ENCODE measurements around the gene TMCC1.

Gene TMCC1

GRCh38 chr3:129855170-129855831, 38.2 kb downstream of the TMCC1 start:
- no peak for DNase-seq (ENCODE audit: low read depth)
- H3K4me3 ChIP-seq (ENCODE audit: low read length): no peak overlapping the region
- no peak for TF ChIP-seq CTCF (IDR thresholded peaks at IDR 0.05; ENCODE audit: insufficient read depth, low read depth, low read length, missing control alignments)

GRCh38 chr3:129854460-129854859, 39.1 kb downstream of the TMCC1 start:
- DNase-seq (ENCODE audit: low read depth): no peak
- TF ChIP-seq CTCF (IDR thresholded peaks at IDR 0.05; ENCODE audit: insufficient read depth, low read depth, low read length, missing control alignments): no peak
- no peak overlapping the region for H3K4me3 ChIP-seq (ENCODE audit: low read length)

- no peak for TF ChIP-seq CTCF (IDR thresholded peaks at IDR 0.05; ENCODE audit: insufficient read depth, low read depth, low read length, missing control alignments)
- no peak overlapping the region for H3K4me3 ChIP-seq (ENCODE audit: low read length)
- DNase-seq (ENCODE audit: low read depth): peak; percentile 8
Observed at GRCh38 chr3:129845956-129846355, 47.6 kb downstream of the TMCC1 start.

GRCh38 chr3:129840707-129841360, 52.7 kb downstream of the TMCC1 start:
- no peak for TF ChIP-seq CTCF (IDR thresholded peaks at IDR 0.05; ENCODE audit: insufficient read depth, low read depth, low read length, missing control alignments)
- DNase-seq (ENCODE audit: low read depth): no peak
- no peak overlapping the region for H3K4me3 ChIP-seq (ENCODE audit: low read length)

GRCh38 chr3:129838086-129838485, 55.4 kb downstream of the TMCC1 start:
- TF ChIP-seq CTCF (IDR thresholded peaks at IDR 0.05; ENCODE audit: insufficient read depth, low read depth, low read length, missing control alignments): no peak
- no peak for DNase-seq (ENCODE audit: low read depth)
- no peak overlapping the region for H3K4me3 ChIP-seq (ENCODE audit: low read length)

- DNase-seq (ENCODE audit: low read depth): no peak
- no peak for TF ChIP-seq CTCF (IDR thresholded peaks at IDR 0.05; ENCODE audit: insufficient read depth, low read depth, low read length, missing control alignments)
- no peak overlapping the region for H3K4me3 ChIP-seq (ENCODE audit: low read length)
Observed at GRCh38 chr3:129837065-129837642, 56.4 kb downstream of the TMCC1 start.
